IPS-18a (cell line): ENCODE data around the gene ANO2.

ENCODE experiments used
- H3K27ac ChIP-seq: one replicate; pipeline ENCODE4 v1.5.1; 2013; ENCODE audit warnings: low read length
- H3K27me3 ChIP-seq: one replicate; pipeline ENCODE4 v1.6.1; 2013; ENCODE audit warnings: mild to moderate bottlenecking, low read length; ENCODE audit not compliant: control insufficient read depth, insufficient read depth
- H3K36me3 ChIP-seq: one replicate; pipeline ENCODE4 v1.6.1; 2013; ENCODE audit warnings: low read depth, low read length; ENCODE audit not compliant: control insufficient read depth
- H3K4me1 ChIP-seq: one replicate; pipeline ENCODE4 v1.6.1; 2013; ENCODE audit warnings: low read depth, low read length; ENCODE audit not compliant: control insufficient read depth
- H3K4me3 ChIP-seq: one replicate; pipeline ENCODE4 v1.5.1; 2013; ENCODE audit warnings: low read length
- H3K9ac ChIP-seq: one replicate; pipeline ENCODE4 v1.6.1; 2013; ENCODE audit warnings: mild to moderate bottlenecking, low read length, moderate library complexity
- H3K9me3 ChIP-seq: one replicate; pipeline ENCODE4 v1.6.1; 2013; ENCODE audit warnings: low read depth, low read length; ENCODE audit not compliant: control insufficient read depth

Gene ANO2

DNA sequence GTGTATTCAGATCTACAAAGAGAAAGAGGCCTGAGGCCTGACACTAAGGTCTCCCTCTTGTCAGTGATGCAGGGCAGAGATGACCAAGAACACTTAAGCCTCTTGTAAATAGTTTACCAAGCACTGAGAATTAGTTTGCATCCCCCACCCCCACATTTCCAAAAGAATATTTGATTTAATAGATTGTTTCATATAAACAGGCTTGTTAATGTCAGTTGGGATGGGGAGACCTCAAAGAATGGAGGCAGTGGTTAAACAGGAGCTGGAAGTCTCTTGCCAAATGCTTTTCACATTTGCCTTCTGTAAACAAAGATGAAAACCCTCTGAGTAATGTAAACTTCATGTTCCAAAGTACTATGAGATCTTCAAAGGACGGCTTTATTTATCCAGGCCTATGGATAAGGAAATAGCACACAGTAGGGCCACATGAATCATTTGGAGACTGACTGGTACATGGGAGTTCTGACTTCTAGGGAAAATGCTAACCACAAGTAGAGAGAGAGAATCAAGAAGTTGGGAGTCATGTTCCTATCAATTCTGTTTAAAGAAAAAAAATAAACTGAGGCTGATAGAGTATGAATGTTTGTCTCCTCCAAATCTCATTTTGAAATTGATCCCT is 234.7 kb downstream of the ANO2 start:
- no peaks in the 10 kb centered on the region for H3K4me1 ChIP-seq
- no peaks in the 10 kb centered on the region for H3K9me3 ChIP-seq
- H3K9ac ChIP-seq, result no peak overlapping the region
- no peaks in the 10 kb centered on the region for H3K36me3 ChIP-seq
- no peak overlapping the region for H3K27ac ChIP-seq
- no peak overlapping the region for H3K4me3 ChIP-seq
- no peaks in the 10 kb centered on the region for H3K27me3 ChIP-seq

DNA sequence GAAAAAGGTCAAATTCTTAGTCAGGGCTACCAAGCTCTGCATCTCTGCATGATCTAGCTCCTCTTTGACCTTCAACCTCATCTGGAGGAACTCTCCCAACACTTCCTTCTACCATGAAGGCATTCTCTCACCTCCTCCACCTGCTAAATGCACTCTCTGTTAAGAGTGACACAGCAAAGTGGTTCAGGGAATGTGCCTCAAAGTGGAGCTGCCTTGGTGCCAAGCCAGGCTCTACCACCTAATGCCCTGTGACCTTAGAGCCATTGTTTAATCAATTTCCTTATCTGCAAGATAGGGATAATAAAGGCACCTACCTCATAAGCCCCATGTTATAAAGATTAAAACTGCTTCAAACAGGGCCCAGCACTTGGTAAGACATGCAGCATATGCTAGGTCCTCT is 236.7 kb downstream of the ANO2 start:
- H3K9ac ChIP-seq, result no peak overlapping the region
- H3K36me3 ChIP-seq, result no peaks in the 10 kb centered on the region
- no peaks in the 10 kb centered on the region for H3K27me3 ChIP-seq
- no peaks in the 10 kb centered on the region for H3K9me3 ChIP-seq
- no peak overlapping the region for H3K4me3 ChIP-seq
- H3K27ac ChIP-seq, result no peak overlapping the region
- no peaks in the 10 kb centered on the region for H3K4me1 ChIP-seq

DNA sequence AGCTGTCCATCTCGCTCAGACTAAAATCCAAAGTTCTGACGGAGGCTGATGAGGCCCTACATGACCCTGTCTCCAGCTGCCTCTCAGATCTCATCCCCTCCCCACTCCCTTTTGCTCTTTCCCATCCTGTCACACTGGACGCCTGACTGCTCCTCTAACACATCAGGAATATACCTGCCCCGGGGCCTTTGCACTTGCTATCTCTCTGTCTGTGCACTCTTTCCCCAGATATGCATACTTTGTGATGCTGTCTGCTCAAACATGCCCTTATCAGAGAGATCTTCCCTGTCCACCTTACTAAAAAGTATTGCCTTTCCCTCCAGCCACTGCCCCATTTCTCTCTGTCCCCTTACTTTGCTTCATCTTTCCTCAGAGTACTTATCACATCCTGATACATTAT is 238.8 kb downstream of the ANO2 start:
- no peaks in the 10 kb centered on the region for H3K9me3 ChIP-seq
- no peaks in the 10 kb centered on the region for H3K36me3 ChIP-seq
- H3K27me3 ChIP-seq, result no peaks in the 10 kb centered on the region
- H3K27ac ChIP-seq, result no peak overlapping the region
- H3K4me1 ChIP-seq, result no peaks in the 10 kb centered on the region
- H3K9ac ChIP-seq, result no peak overlapping the region
- no peak overlapping the region for H3K4me3 ChIP-seq

DNA sequence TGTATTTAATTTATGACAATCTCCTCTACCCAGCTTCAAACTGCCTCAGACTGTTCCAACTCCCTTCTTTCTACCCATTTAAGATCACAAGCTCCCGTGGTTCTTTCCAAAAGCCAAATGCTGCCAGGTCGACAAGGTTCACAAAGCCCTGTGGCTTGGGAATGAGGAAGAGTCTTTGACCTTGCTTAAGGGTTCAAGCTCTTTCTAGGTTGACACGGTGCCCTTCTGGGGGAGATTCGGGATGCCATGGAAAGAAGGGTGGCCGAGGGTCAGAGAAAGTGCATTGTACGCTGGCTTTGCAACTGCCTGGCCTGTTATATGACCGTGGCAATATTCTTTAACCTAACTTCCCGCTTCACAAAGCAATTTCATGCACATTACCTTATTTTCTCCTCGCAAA is 239.3 kb downstream of the ANO2 start:
- Histone ChIP-seq H3K4me1 (no peaks in the 10 kb centered on the region), H3K27ac (no peak overlapping the region), H3K9ac (no peak overlapping the region), H3K27me3 (no peaks in the 10 kb centered on the region), H3K4me3 (no peak overlapping the region), H3K9me3 (no peaks in the 10 kb centered on the region), H3K36me3 (no peaks in the 10 kb centered on the region)

DNA sequence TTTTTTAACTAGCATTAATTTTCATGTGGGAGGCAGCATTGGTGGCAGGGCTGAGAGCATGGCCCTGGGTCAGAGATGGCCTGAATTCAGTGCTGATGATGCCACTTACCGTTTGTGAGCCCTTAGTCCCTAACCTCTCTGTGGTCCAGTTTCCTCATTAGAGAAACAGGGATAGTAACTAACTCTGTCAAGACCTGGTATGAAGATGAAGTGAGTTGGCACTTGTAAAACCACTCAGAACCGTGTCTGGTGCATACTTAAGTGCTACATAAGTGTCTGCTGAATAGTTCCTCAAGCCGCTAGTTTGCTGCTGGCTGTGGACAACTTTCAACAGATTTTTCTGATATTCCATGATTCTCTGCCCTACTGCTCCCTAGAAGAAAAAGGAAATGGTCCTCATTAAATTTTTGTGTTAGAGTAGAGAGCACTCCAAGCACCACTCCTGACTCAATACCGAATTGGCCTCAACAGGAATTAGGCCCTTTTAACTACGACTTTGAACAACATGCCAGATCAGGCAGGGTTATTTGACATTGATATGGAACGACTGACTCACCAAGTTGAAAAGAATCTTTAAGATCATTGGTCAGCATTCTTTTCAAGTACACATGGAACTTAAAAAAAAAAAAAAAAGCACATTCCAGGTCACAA is 250.2 kb downstream of the ANO2 start:
- no peak overlapping the region for H3K27ac ChIP-seq
- H3K9ac ChIP-seq, result no peak overlapping the region
- H3K36me3 ChIP-seq, result no peaks in the 10 kb centered on the region
- H3K27me3 ChIP-seq, result no peaks in the 10 kb centered on the region
- H3K4me1 ChIP-seq, result no peaks in the 10 kb centered on the region
- H3K9me3 ChIP-seq, result peaks cover 5% of the 10 kb centered on the region
- H3K4me3 ChIP-seq, result no peak overlapping the region

DNA sequence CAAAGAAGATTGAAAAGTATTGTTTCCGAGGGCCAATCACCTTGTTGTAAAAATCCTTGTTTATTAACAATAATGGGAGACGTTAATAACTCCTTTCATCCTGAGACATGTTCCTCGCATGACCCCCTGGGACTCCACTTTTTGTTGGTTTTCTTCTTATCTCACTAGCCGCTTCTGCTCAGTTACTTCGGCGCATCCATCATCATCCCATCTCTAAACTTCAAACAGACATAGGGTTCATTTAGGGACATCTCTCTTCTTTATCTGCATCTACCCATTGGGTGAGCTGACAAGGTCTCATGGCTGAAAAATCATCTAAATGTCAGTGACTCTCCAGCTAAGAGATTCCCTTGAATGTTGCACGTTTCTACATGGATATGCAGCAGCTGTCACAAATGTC is 252.2 kb downstream of the ANO2 start:
- Histone ChIP-seq H3K36me3 (no peaks in the 10 kb centered on the region), H3K27me3 (no peaks in the 10 kb centered on the region), H3K9me3 (peaks cover 5% of the 10 kb centered on the region), H3K4me3 (no peak overlapping the region), H3K4me1 (no peaks in the 10 kb centered on the region), H3K9ac (no peak overlapping the region), H3K27ac (no peak overlapping the region)

DNA sequence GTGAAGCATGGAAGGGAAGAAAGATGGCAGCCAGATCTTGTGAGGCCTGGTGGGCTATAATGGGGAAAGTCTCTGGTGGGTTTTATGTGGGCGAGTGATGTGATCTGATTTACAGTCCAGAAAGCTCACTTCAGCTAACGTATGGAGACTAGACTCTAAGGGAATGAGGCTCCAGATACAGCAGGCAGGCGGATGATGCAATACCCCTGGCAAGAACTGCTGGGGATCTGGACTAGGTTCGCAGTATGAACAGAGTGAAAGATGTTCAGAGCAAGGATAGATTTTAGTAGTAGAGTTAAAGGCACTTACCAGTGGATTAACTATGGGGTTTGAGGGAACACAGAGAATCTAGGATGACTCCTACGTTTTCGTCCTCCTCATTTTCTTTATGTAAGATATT is 253.1 kb downstream of the ANO2 start:
- Histone ChIP-seq H3K9me3 (peaks cover 4% of the 10 kb centered on the region), H3K27me3 (no peaks in the 10 kb centered on the region), H3K4me3 (no peak overlapping the region), H3K27ac (no peak overlapping the region), H3K9ac (no peak overlapping the region), H3K4me1 (no peaks in the 10 kb centered on the region), H3K36me3 (no peaks in the 10 kb centered on the region)

DNA sequence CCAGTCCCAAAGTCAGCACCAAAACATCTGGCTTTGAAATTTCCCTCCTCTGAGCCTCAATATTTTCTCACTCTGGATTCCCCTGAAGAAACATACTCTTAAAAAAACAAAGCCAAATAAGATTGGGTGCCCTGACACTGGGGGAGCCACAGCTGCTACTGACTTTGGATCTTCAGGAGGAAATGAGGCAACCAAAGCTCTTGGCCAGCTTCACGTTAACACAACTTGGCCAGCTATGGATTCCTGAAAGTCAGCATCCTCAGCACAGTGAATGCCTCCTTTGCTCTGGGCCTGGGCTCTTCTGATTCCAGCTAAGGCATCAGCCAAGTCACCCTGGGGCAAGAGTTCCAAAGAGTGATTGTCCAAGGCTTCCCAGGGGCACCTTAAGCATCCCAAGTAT is 254.8 kb downstream of the ANO2 start:
- Histone ChIP-seq H3K9ac (no peak overlapping the region), H3K4me1 (no peaks in the 10 kb centered on the region)

DNA sequence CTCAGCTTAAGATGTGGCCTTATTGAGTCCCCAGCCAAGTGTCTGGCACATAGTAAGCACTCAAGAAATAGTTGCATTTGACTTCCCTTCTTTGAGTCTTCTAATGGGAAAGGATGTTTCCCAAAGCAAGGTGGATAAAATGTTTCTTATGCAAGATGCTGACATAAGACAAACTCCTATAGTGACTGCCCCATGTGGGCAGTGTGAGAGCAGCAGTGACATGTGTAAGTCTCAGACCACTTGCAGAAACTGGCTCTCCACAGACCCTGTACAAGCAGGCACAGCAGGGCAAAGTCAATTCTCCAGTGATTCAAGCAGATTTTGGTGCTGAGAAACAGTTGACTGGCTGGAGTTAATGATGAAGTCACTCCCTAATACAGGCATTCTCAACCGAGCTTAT is 255.3 kb downstream of the ANO2 start:
- H3K36me3 ChIP-seq, result no peaks in the 10 kb centered on the region
- H3K27ac ChIP-seq, result no peak overlapping the region
- H3K9me3 ChIP-seq, result no peaks in the 10 kb centered on the region
- H3K27me3 ChIP-seq, result no peaks in the 10 kb centered on the region
- H3K4me1 ChIP-seq, result no peaks in the 10 kb centered on the region
- H3K9ac ChIP-seq, result no peak overlapping the region
- no peak overlapping the region for H3K4me3 ChIP-seq

More for the DNA sequence above, 254.8 kb downstream of the ANO2 start:
- Histone ChIP-seq H3K4me3 (no peak overlapping the region), H3K36me3 (no peaks in the 10 kb centered on the region), H3K27ac (no peak overlapping the region), H3K27me3 (no peaks in the 10 kb centered on the region), H3K9me3 (no peaks in the 10 kb centered on the region)

DNA sequence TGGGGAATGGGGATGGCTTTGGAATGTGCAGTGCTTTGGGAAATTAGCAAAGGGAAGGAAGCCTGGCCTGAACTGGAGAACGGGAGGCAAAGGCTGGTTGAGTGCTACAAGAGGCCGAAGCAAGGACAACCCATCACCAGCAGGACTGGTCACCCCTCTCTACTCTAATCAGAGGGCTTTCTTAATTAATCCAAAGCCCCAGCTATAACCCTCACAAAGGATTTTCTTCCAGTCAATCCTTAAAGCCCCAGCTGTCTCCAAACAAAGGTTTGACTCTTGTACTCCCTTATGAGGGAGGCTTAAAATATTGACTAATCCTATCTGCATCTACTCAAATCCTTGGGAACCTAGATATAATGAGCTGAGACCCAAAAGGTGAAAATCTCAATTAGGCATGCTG is 256.8 kb downstream of the ANO2 start:
- no peaks in the 10 kb centered on the region for H3K4me1 ChIP-seq
- no peak overlapping the region for H3K4me3 ChIP-seq
- no peaks in the 10 kb centered on the region for H3K36me3 ChIP-seq
- no peaks in the 10 kb centered on the region for H3K9me3 ChIP-seq
- H3K27ac ChIP-seq, result no peak overlapping the region
- no peaks in the 10 kb centered on the region for H3K27me3 ChIP-seq
- no peak overlapping the region for H3K9ac ChIP-seq

DNA sequence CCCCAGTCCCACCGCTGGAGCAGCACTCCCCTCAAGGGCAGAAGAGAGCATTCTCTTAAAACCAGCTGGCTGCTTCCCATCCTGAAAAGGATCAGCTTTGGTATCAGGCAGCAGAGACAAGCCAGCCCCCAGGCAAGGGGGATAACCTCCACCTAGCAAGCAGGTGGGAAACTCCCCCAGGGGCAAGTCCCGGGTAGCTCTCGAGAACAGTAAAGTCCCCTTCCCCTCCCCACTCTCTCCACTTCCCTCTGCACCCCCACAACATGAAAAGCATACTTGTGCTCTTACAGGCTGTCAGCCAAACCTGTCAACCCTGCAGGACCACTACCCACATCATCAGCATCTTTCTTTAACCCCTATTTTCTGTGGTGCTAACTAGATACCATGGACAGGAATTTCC is 259.1 kb downstream of the ANO2 start:
- H3K27ac ChIP-seq, result no peak overlapping the region
- no peaks in the 10 kb centered on the region for H3K9me3 ChIP-seq
- no peak overlapping the region for H3K4me3 ChIP-seq
- H3K4me1 ChIP-seq, result no peaks in the 10 kb centered on the region
- H3K27me3 ChIP-seq, result no peaks in the 10 kb centered on the region
- no peak overlapping the region for H3K9ac ChIP-seq
- H3K36me3 ChIP-seq, result no peaks in the 10 kb centered on the region

DNA sequence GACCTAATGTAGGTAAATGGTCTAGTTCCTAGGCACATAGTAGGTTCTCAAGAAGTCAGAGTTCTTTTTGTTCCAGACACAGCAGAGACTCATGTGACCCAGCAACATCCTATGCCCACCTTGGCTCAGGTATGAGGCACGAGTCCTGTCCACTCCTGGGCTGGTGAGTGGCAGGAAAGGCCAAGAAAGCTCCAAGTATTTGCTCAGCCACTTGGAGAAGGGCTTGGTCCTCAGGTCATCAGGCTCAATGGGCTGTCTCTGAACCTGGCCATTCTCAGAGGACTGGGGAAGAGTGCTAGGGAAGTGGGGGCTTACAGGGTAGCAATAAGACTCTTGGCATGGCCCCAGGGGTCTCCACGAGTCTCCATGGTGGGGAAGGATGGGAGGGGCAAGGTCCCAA is 260.1 kb downstream of the ANO2 start:
- H3K4me3 ChIP-seq, result no peak overlapping the region
- H3K36me3 ChIP-seq, result no peaks in the 10 kb centered on the region
- no peaks in the 10 kb centered on the region for H3K4me1 ChIP-seq
- H3K27me3 ChIP-seq, result no peaks in the 10 kb centered on the region
- H3K9me3 ChIP-seq, result no peaks in the 10 kb centered on the region
- no peak overlapping the region for H3K27ac ChIP-seq
- H3K9ac ChIP-seq, result no peak overlapping the region
